ENCODE measurements around the gene RARA. TPM values are rescaled to one million over a fixed set of nuclear protein-coding genes. Genes with fewer than 3 reads are reported as not detected.
A peak's percentile ranks its signal among the peaks of the same experiment; 100 is the strongest.

The RARA gene
- total and polyA plus RNA-seq, 8 donors: 6.8 to 19.7 (median 11.6) TPM

DNA sequence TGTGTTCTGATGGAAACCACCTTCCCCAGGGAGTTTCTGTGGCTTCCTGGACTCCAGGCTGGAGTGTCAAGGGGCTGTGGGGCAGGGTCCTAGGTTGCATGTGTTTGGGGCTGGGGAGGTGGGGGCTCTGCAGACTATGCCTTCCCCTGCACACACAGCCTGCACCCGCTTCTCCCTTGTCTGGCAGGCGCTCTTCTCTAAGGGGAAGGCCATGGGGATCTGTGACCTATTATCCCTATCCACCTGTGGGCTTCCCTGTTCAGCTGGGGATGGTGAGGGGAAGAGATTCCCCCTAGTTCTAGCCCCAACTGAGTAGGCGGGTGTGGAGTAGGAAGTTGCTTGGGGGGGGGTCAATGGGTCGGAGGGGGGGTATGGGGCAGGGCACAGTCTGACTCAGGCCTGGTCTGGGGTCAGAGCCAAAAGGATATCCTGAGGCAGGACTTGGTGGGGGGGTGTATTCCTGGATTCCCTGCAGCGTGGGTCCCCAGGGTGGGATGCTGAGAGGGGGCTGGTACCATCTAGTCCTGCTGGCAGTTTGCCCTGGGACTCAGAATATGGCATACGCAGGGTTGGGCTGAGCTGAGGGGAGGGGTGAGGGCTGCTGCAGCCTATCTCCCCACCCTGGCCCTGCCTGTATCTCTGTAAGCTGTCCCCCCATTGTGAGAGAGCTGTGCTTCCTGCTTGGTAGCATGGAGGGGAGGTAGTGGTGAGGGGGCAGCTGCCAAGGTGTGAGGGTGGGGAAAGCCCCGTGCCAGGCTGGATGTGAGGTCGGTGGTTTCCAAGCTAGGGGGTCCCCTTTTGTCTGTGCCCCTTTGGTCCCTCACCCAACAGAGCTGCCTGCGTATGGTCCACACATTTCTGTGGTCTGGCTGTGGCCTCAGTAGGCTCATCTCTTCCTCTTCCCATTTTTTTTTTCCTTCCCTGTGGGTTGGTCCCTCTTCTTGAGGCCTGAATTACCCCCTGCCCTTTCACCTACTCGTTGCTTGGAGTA lies 14.7 kb downstream of the RARA start:
- FAIRE-seq: no peak
- WGBS, 2 donors: 64 to 78% methylated on average over 8 to 10 of the region's 10 CpGs
- Histone ChIP-seq H3K9me3 (no peaks in the 10 kb centered on the region), H3K36me3 (no peaks in the 10 kb centered on the region), H3K27me3 (no peaks in the 10 kb centered on the region), H3K4me3 (no peak overlapping the region), H3K27ac (peak overlapping the region; percentile 33 to 77 (median 50)), H3K4me1 (peaks cover 6 to 52% (median 19%) of the 10 kb centered on the region in 3 donors)
- no peak for TF ChIP-seq CTCF (IDR thresholded peaks at IDR 0.05)
- peak in 1 of 4 donors; percentile 4 for ATAC-seq
- intact Hi-C loops (cut with DNase I): no loop called here
- peak in 4 of 6 donors; percentile 14 to 57 (median 49) for DNase-seq

GRCh38 chr17:40325156-40326013 lies 16.4 kb downstream of the RARA start:
- intact Hi-C loops (cut with DNase I): no loop called here
- WGBS, 2 donors: 80 to 84% methylated on average over 12 to 13 of the region's 13 CpGs
- H3K4me3 ChIP-seq: no peak overlapping the region
- H3K27ac ChIP-seq: peak overlapping the region in 1 of 4 donors; percentile 50
- H3K27me3 ChIP-seq: no peaks in the 10 kb centered on the region
- DNase-seq (peak in 3 of 6 donors; percentile 22 to 30 (median 28)), ATAC-seq (no peak), FAIRE-seq (no peak)
- TF ChIP-seq CTCF (IDR thresholded peaks at IDR 0.05): no peak
- peaks cover 5 to 56% (median 29%) of the 10 kb centered on the region in 3 donors for H3K4me1 ChIP-seq
- H3K36me3 ChIP-seq: no peaks in the 10 kb centered on the region
- H3K9me3 ChIP-seq: no peaks in the 10 kb centered on the region

GRCh38 chr17:40326014-40326831 lies 17.2 kb downstream of the RARA start:
- no peak for ATAC-seq
- intact Hi-C loops (cut with DNase I): no loop called here

More at GRCh38 chr17:40326014-40326831, 17.2 kb downstream of the RARA start:
- no peak for FAIRE-seq
- no peak for TF ChIP-seq CTCF (IDR thresholded peaks at IDR 0.05)
- WGBS, 2 donors: 63 to 65% methylated on average over 16 to 17 of the region's 17 CpGs
- H3K9me3 ChIP-seq: no peaks in the 10 kb centered on the region
- peaks cover 13 to 64% (median 38%) of the 10 kb centered on the region in 3 donors for H3K4me1 ChIP-seq
- peak in 1 of 6 donors; percentile 37 for DNase-seq
- H3K4me3 ChIP-seq: no peak overlapping the region
- H3K27ac ChIP-seq: peak overlapping the region in 2 of 4 donors; percentile 11 to 50
- H3K27me3 ChIP-seq: no peaks in the 10 kb centered on the region
- no peaks in the 10 kb centered on the region for H3K36me3 ChIP-seq

Data from pancreas (tissue), 10 donors.